Thymus (tissue), 11 donors: ENCODE data around the gene ITGAV. TPM values are rescaled to one million over a fixed set of nuclear protein-coding genes. Genes with fewer than 3 reads are reported as not detected.

Source experiments
- DNase-seq, 9 donors: peaks; one replicate each; pipeline ENCODE4 v3.0.0-alpha.2; 2013; ENCODE audit warnings: low spot score in 9 of 9, low read depth in 6 of 9, missing footprints in 1 of 9
- H3K27ac ChIP-seq, 2 donors: one replicate each; pipeline ENCODE4 v1.5.1; 2013; ENCODE audit warnings: control low read depth in 1 of 2, low read depth in 1 of 2, low read length in 1 of 2, mild to moderate bottlenecking in 1 of 2, moderate library complexity in 1 of 2
- H3K27me3 ChIP-seq, 2 donors: one replicate each; pipeline ENCODE4 v1.5.1; 2013; ENCODE audit warnings: low read length in 1 of 2; ENCODE audit not compliant: control insufficient read depth in 2 of 2, insufficient read depth in 1 of 2
- H3K36me3 ChIP-seq, 2 donors: one replicate each; pipeline ENCODE4 v1.5.1; 2013; ENCODE audit warnings: low read length in 1 of 2, mild to moderate bottlenecking in 1 of 2, moderate library complexity in 1 of 2; ENCODE audit not compliant: control insufficient read depth in 2 of 2, insufficient read depth in 2 of 2
- H3K4me1 ChIP-seq, 2 donors: one replicate each; pipeline ENCODE4 v1.5.1; 2013; ENCODE audit warnings: low read length in 2 of 2; ENCODE audit not compliant: control insufficient read depth in 2 of 2, insufficient read depth in 2 of 2
- H3K4me3 ChIP-seq, 2 donors: one replicate each; pipeline ENCODE4 v1.5.1; 2013; ENCODE audit warnings: low read length in 2 of 2, control low read depth in 1 of 2, mild to moderate bottlenecking in 1 of 2
- H3K9me3 ChIP-seq, 2 donors: one replicate each; pipeline ENCODE4 v1.5.1; 2013; ENCODE audit warnings: low read length in 1 of 2, mild to moderate bottlenecking in 1 of 2; ENCODE audit not compliant: control insufficient read depth in 2 of 2, insufficient read depth in 1 of 2
- WGBS: extraction: QIAGEN DNeasy Blood & Tissue Kit; methylation state at CpG from one replicate; pipeline ENCODE4 v1.1.7; 2013; 5-methylcytosine and 5-hydroxymethylcytosine counted together
- polyA plus RNA-seq: library from polyadenylated mRNA; stranded (reverse); fragments of 200-250 nt; gene quantifications from one replicate; pipeline ENCODE4 v1.2.3, GENCODE V29; 2013
- total RNA-seq: library from RNA; stranded (reverse); fragments of 120-200 nt; gene quantifications from one replicate; pipeline ENCODE4 v1.2.4, GENCODE V29; 2013
- donor health status: healthy.

ITGAV gene
- total and polyA plus RNA-seq, 2 donors, result 23.9 to 44.6 TPM

DNA sequence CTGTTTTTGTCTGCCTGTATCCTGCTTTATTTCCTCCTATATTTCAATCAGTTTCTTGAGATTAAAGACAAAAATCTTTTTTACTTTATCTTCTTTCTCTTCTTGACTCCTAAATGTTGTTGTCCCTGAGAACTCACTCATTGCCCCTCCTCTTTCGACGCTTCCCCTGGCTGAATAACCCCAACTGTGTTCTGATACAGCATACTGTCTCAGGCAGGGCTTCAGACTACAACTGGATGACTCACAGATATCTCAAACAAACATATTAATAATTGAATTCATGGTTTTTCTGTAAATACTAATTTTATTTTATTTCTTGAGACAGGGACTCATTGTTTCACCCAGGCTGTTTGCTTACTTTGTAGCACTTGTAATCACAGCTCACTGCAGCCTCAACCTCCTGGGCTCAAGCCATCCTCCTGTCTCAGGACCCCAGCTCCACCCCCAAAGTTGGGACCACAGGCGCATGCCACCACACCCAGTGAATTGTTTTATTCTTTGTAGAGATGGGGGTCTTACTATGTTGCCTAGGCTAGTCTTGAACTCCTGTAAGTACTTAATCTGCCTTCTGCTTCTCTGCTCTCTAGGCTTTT lies 9.4 kb downstream of the ITGAV start:
- no peak for DNase-seq
- no peaks in the 10 kb centered on the region for H3K4me1 ChIP-seq
- H3K36me3 ChIP-seq, result no peaks in the 10 kb centered on the region
- no peak overlapping the region for H3K27ac ChIP-seq
- H3K9me3 ChIP-seq, result no peaks in the 10 kb centered on the region
- 93% methylated on average over 3 of the region's 3 CpGs for WGBS
- H3K4me3 ChIP-seq, result no peak overlapping the region
- H3K27me3 ChIP-seq, result no peaks in the 10 kb centered on the region

DNA sequence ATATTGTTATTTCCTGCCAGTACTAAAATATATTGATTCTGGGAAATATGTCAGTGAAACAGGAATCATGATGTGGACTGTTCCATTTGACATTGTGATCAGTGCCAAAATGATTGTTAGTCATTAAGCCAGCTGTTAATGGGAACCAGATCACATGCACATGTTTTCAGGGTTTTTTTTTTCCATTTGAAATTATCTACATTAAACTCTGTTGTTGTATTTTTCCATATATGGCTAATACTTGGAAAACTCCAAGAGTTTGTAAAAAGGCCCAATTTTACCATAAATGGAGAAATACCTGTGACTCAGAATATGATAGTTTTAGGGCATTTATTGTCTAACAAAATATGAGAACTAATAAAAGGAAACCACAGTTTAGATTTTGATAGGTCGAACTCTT lies 13.4 kb downstream of the ITGAV start:
- H3K4me1 ChIP-seq, result no peaks in the 10 kb centered on the region
- no peak for DNase-seq
- H3K27me3 ChIP-seq, result no peaks in the 10 kb centered on the region
- no peak overlapping the region for H3K4me3 ChIP-seq
- no peaks in the 10 kb centered on the region for H3K9me3 ChIP-seq
- H3K27ac ChIP-seq, result no peak overlapping the region
- peaks cover 0 to 5% of the 10 kb centered on the region in 2 donors for H3K36me3 ChIP-seq
- 99% methylated on average over 1 of the region's 1 CpG for WGBS

DNA sequence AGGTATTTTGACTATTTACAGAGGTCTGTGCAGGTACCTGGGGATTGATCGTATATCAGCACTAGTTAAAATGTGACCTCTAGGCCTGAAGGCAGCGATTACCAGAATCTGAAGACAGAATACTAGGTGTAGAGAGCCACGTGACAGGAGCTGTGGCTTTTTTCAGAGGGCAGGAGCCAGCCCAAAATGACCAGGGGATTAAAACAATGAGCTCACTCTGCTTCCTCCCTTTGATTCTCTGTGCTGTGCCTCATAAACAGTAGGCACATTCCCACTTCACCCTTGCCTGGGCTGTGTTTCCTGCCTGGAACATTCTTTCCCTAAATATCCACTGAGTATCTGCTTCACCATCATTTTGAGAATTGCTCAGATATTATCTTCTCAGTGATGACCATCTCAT lies 15.2 kb downstream of the ITGAV start:
- DNase-seq, result no peak
- no peaks in the 10 kb centered on the region for H3K27me3 ChIP-seq
- H3K27ac ChIP-seq, result no peak overlapping the region
- H3K9me3 ChIP-seq, result no peaks in the 10 kb centered on the region
- no peak overlapping the region for H3K4me3 ChIP-seq
- peaks cover 0 to 5% of the 10 kb centered on the region in 2 donors for H3K36me3 ChIP-seq
- no peaks in the 10 kb centered on the region for H3K4me1 ChIP-seq
- WGBS, result 98% methylated on average over 3 of the region's 3 CpGs

DNA sequence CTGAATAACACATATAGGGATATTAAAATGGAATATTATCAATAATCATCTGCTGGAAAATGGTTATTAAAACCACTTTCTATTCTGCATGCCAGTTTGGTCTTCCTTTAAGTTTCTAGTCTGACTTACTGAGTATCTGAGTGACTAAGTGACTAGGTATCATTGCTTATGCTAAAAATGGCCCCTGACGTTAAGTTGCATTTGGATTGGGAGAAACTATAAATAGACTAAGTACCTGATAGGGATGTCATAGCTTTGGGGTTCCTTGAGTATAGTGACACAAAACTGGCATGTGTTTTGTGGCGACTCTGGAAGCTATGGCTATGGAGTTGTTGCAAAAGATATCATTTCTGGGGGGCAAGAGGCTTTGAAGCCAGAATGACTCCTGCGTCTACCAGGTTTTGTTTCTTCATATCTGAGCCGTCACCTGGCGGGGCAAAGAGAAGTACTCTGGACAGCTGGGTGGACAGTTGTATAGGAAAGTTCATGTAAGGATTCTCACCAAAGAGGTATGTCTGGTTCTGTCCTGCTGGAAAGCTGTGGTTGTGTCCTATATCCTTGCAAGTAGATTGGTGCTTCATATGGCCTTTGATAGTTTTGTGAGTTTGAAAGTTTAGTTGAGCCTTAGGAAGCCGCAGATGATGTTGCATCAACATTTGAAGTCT lies 17.9 kb downstream of the ITGAV start:
- WGBS, result 98% methylated on average over 6 of the region's 6 CpGs
- Histone ChIP-seq H3K4me3 (no peak overlapping the region), H3K27me3 (no peaks in the 10 kb centered on the region), H3K9me3 (no peaks in the 10 kb centered on the region), H3K27ac (no peak overlapping the region), H3K4me1 (no peaks in the 10 kb centered on the region), H3K36me3 (peaks cover 0 to 7% of the 10 kb centered on the region in 2 donors)
- DNase-seq, result no peak

DNA sequence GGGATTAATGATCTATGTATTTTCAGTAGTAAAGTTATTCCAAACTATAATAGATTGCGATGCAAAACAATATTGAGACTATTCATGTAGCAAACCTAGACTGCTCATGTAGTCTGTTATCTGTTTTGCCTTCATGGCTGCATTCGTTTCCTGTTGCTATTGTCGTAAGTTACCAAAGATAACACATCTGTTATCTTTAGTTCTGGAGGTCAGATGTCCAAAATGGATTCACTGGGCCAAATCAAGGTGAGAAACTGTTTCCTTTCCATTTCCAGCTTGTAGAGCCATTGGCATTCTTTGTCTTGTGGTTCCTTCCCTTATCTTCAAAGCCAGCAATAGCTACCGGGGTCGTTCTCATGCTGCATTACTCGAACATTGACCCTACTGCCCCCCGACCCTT lies 20.9 kb downstream of the ITGAV start:
- H3K27me3 ChIP-seq, result no peaks in the 10 kb centered on the region
- H3K9me3 ChIP-seq, result no peaks in the 10 kb centered on the region
- 99% methylated on average over 7 of the region's 7 CpGs for WGBS
- peaks cover 0 to 4% of the 10 kb centered on the region in 2 donors for H3K36me3 ChIP-seq
- no peaks in the 10 kb centered on the region for H3K4me1 ChIP-seq
- no peak overlapping the region for H3K4me3 ChIP-seq
- H3K27ac ChIP-seq, result no peak overlapping the region
- no peak for DNase-seq

DNA sequence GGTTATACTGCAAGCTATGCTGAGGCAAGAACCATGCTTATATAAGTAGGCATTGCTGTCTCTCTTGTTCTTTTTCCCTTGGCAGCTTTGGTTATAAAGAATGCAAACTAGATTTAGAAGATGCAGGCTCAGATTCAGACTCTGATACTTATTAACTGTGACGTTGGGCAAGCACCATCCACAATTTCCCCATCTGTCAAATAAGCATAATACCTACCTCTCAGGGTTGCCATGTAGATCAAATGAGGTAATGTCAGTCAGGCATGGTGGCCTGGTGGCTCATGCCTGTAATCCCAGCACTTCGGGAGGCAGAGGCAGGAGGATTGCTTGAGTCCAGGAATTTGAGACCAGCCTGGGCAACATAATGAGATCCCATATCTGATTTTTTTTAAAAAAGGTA lies 21.7 kb downstream of the ITGAV start:
- no peak overlapping the region for H3K4me3 ChIP-seq
- no peaks in the 10 kb centered on the region for H3K4me1 ChIP-seq
- H3K9me3 ChIP-seq, result no peaks in the 10 kb centered on the region
- H3K36me3 ChIP-seq, result peaks cover 0 to 4% of the 10 kb centered on the region in 2 donors
- no peaks in the 10 kb centered on the region for H3K27me3 ChIP-seq
- DNase-seq, result no peak
- 97% methylated on average over 2 of the region's 2 CpGs for WGBS
- no peak overlapping the region for H3K27ac ChIP-seq

DNA sequence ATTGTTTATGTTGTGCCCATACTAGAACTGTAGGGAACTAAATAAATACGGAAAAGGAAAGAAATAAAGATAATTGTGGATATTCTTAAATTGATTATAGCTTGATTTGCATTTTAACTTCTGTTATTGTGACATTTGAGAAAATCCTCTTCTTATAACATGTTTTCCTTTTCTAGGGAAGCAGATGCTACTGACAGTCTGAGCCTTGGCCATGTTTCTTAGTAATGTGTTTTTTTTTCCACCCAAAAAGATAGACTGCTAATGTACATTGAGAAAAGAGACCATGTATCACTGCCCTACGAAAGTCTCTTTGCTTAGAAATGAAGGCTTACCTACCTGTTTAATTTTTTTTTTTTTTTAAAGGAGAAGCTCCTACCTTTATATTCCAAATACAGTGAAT lies 22.2 kb downstream of the ITGAV start:
- H3K27ac ChIP-seq, result no peak overlapping the region
- H3K4me3 ChIP-seq, result no peak overlapping the region
- peaks cover 0 to 4% of the 10 kb centered on the region in 2 donors for H3K36me3 ChIP-seq
- 97% methylated on average over 2 of the region's 2 CpGs for WGBS
- no peaks in the 10 kb centered on the region for H3K27me3 ChIP-seq
- H3K9me3 ChIP-seq, result no peaks in the 10 kb centered on the region
- no peak for DNase-seq
- no peaks in the 10 kb centered on the region for H3K4me1 ChIP-seq

DNA sequence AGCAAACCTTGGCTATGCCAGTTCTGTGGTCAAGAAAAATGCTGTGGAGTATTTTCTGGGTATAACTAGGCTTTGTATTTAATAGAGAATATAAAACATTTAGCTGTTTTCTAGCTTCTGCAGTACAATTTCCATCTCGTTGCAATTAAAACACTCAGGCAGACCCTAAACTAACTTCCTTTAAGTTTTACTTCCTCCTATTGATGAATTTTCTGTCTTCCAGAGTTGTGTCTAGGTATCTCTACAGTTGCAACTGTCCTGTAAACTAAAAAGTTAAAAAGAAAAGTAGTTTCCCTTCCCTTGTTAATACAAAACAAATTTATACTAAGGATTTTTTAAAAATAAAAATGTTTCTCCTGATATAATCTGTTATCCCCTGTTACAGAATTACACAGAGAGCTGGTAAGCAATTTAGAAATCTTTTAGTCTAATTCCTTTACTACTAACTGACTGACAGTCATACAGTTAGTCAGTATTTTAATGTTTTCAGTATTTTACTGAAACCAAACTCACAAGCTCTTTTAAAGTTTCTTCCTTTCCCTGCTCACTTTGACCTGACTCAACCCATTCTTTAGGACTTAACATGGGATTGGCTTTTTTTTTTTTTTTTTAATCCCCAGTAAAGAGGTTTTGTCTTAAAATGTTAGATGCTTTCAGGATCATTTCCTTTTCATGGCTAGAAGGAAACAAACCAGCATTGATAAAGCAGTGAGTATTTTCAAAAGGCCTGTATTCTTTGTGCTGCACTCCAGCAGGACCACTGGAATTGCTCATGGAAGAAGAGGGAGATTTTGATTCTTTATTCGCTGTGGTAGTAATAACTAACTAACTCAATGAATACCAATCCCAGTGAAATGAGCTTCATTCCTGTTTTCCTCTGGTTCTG lies 22.9 kb downstream of the ITGAV start:
- no peaks in the 10 kb centered on the region for H3K27me3 ChIP-seq
- no peaks in the 10 kb centered on the region for H3K9me3 ChIP-seq
- no peak overlapping the region for H3K4me3 ChIP-seq
- DNase-seq, result no peak
- peak overlapping the region in 1 of 2 donors; percentile 56 for H3K27ac ChIP-seq
- 73% methylated on average over 2 of the region's 2 CpGs for WGBS
- H3K36me3 ChIP-seq, result peaks cover 0 to 3% of the 10 kb centered on the region in 2 donors
- no peaks in the 10 kb centered on the region for H3K4me1 ChIP-seq

DNA sequence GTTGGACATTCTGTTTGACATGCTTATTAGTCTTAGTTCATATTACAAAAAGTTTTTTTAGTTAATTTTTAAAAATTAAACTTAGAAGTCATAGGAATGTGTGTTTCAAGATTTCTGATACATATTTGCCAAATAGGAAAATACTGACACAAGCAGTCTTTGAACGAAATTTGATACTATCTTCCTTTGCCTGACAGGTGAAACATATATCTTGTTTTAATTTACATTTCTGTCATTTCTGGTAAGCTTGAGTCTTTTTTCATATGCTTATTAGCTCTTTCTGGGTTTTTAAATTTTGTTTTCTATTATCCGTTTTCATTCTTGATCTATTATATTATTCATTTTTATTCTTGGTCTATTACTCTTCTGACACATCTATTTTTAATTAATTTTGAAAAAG lies 24.5 kb downstream of the ITGAV start:
- Histone ChIP-seq H3K27ac (no peak overlapping the region), H3K4me3 (no peak overlapping the region), H3K36me3 (peaks cover 0 to 2% of the 10 kb centered on the region in 2 donors), H3K9me3 (no peaks in the 10 kb centered on the region), H3K27me3 (no peaks in the 10 kb centered on the region), H3K4me1 (no peaks in the 10 kb centered on the region)
- no peak for DNase-seq
- 92% methylated on average over 2 of the region's 2 CpGs for WGBS
